IPS-18a (cell line): ENCODE results near the gene BANF1.
"Not testable (repeated sequence)": the region's sequence is repeated elsewhere in the genome, so short reads cannot be mapped to it uniquely, and the experiment has no call there.

ENCODE experiments used
- H3K27ac ChIP-seq: one replicate; pipeline ENCODE4 v1.5.1; 2013; ENCODE audit warnings: low read length
- H3K27me3 ChIP-seq: one replicate; pipeline ENCODE4 v1.6.1; 2013; ENCODE audit warnings: mild to moderate bottlenecking, low read length; ENCODE audit not compliant: control insufficient read depth, insufficient read depth
- H3K36me3 ChIP-seq: one replicate; pipeline ENCODE4 v1.6.1; 2013; ENCODE audit warnings: low read depth, low read length; ENCODE audit not compliant: control insufficient read depth
- H3K4me1 ChIP-seq: one replicate; pipeline ENCODE4 v1.6.1; 2013; ENCODE audit warnings: low read depth, low read length; ENCODE audit not compliant: control insufficient read depth
- H3K4me3 ChIP-seq: one replicate; pipeline ENCODE4 v1.5.1; 2013; ENCODE audit warnings: low read length
- H3K9ac ChIP-seq: one replicate; pipeline ENCODE4 v1.6.1; 2013; ENCODE audit warnings: mild to moderate bottlenecking, low read length, moderate library complexity
- H3K9me3 ChIP-seq: one replicate; pipeline ENCODE4 v1.6.1; 2013; ENCODE audit warnings: low read depth, low read length; ENCODE audit not compliant: control insufficient read depth

The BANF1 gene

DNA sequence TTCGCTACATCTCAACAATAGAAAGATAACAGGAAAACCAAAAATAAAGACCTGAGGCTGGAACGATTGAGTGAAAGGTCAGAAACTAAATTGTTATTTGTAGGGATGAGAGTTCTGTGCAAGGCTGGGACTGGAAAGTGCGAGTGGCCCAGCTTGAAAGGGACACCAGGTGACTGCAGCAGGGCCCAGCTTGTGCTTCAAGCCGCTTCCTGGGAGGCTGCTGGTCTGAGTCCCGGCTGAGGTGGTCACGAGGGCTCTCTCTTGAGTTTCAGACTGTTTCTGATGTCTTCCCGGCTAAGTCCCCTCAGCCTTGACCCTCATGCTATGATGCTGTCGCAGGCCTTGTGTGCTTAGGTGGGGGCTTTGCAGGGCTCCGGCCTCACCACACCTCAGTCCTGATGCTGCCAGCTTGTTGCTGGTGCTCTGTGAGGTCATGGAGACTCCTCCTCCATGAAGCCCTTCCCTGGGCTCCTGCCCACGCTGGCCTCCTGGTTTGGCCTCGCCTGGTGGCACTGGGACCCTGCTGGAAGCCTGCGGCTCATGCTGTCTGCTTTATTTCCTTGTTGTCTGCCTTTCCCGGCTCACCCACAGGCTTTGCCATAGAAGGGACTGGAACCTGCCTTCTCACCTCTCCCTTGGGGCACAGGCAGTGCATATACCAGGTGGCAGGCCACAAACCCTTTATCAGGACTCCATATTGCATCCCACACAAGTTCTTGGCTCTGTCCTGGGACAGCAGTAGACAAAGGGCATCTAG lies 4.0 kb downstream of the BANF1 start:
- Histone ChIP-seq H3K9me3 (no peaks in the 10 kb centered on the region), H3K4me3 (no peak overlapping the region), H3K36me3 (peaks cover 13% of the 10 kb centered on the region), H3K4me1 (peaks cover 5% of the 10 kb centered on the region), H3K9ac (no peak overlapping the region), H3K27me3 (no peaks in the 10 kb centered on the region), H3K27ac (no peak overlapping the region)

- no peak overlapping the region for H3K4me3 ChIP-seq
- no peak overlapping the region for H3K9ac ChIP-seq
These were observed 4.5 kb downstream of the BANF1 start for GRCh38 chr11:66006891-66007176.

DNA sequence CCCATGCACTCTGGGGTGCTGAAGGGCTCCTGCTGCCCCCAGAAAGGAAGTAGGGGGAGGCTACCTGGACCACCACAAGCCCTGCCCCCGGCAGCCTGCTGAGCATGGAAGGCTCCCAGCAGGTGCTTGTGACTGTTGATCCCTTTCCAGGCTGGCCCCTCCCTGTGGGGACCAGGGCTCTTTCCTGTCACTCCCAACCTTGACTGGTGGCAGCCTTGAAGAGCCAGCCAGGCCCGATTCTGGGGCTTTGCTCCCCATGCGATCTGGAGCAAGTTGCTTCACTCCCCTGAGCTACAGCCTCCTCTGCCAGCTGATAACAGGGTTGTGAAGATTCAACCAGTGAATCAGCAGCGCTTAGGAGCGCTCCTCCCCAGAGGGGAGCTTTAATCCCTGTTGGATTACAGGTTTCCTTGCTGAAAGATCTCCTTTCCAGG lies 4.9 kb downstream of the BANF1 start:
- peaks cover 5% of the 10 kb centered on the region for H3K4me1 ChIP-seq
- no peak overlapping the region for H3K9ac ChIP-seq
- H3K27me3 ChIP-seq: no peaks in the 10 kb centered on the region
- no peak overlapping the region for H3K4me3 ChIP-seq
- peaks cover 13% of the 10 kb centered on the region for H3K36me3 ChIP-seq
- H3K9me3 ChIP-seq: no peaks in the 10 kb centered on the region
- H3K27ac ChIP-seq: no peak overlapping the region

More at GRCh38 chr11:66006891-66007176, 4.5 kb downstream of the BANF1 start:
- peaks cover 13% of the 10 kb centered on the region for H3K36me3 ChIP-seq
- H3K9me3 ChIP-seq: no peaks in the 10 kb centered on the region
- no peak overlapping the region for H3K27ac ChIP-seq
- H3K27me3 ChIP-seq: no peaks in the 10 kb centered on the region
- peaks cover 5% of the 10 kb centered on the region for H3K4me1 ChIP-seq

DNA sequence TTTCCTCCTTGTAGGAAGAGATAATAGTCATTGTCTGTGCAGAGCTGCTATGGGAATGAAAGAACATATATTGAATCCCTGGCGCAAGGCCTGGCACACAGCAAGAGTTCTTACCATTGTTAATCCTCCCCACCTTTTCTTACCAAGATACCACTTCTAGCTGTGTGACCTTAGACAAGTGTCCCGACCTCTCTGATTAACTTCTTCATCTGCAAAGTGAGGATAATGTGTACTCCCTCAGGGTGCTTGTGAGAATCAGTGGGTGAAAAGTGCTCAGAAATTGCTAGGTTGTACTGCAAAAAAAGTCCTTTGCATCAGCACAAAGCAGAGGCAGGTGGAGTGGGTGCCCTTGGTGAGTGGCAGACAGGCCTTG lies 5.8 kb downstream of the BANF1 start:
- Histone ChIP-seq H3K27me3 (no peaks in the 10 kb centered on the region), H3K4me3 (no peak overlapping the region), H3K27ac (no peak overlapping the region)

GRCh38 chr11:66008468-66009101 lies 6.3 kb downstream of the BANF1 start:
- Histone ChIP-seq H3K9me3 (no peaks in the 10 kb centered on the region), H3K27me3 (no peaks in the 10 kb centered on the region), H3K9ac (no peak overlapping the region), H3K4me3 (no peak overlapping the region), H3K36me3 (peaks cover 13% of the 10 kb centered on the region), H3K4me1 (peaks cover 5% of the 10 kb centered on the region), H3K27ac (no peak overlapping the region)

More for the DNA sequence above, 5.8 kb downstream of the BANF1 start:
- Histone ChIP-seq H3K4me1 (peaks cover 5% of the 10 kb centered on the region), H3K36me3 (peaks cover 13% of the 10 kb centered on the region), H3K9me3 (no peaks in the 10 kb centered on the region), H3K9ac (no peak overlapping the region)

DNA sequence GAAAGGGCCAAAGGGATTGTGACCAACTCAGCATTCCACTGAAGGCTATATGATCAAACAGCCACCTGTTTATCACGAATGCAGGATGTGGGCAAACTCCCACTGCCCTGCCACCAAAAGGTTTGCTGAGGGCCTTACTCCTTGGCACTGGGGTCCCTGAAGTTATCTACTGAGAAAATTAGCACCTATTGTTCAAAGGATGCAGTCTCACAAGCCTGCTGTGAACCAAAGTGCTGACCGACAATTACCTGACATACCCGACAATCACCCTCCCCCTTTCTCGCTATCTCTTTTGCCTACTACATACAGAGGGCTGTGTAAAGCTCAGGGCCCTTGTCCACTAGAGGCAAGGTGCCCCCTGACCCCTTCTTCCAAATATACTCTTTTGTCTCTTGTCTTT lies 7.7 kb downstream of the BANF1 start:
- not testable (repeated sequence) for H3K4me3 ChIP-seq, H3K36me3 ChIP-seq, H3K4me1 ChIP-seq, H3K27ac ChIP-seq, H3K27me3 ChIP-seq, H3K9me3 ChIP-seq, H3K9ac ChIP-seq

DNA sequence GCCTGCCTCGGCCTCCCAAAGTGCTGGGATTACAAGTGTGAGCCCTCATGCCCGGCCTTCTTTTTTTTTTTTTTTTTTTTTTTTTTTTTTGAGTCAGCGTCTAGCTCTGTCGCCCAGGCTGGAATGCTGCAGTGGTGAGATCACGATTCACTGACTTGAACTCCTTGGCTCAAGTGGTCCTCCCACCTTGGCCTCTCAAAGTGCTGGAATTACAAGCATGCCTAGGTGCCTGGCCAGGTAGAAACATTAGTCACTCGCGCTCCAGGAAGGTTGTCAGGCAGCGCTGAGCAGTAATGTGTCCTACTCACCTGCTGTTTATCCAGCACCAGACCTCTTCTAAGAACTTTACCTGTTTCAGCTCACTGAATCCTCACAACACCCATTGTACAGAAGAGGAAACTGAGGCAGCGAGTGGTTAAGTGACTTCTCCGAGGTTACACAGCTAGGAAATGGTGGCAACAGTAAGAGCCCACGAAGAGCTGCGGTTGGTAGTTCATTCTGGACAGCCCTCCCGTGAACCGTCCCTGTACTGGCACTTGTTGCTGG lies 9.0 kb downstream of the BANF1 start:
- H3K9me3 ChIP-seq: no peaks in the 10 kb centered on the region
- H3K36me3 ChIP-seq: no peaks in the 10 kb centered on the region
- peaks cover 5% of the 10 kb centered on the region for H3K4me1 ChIP-seq
- no peaks in the 10 kb centered on the region for H3K27me3 ChIP-seq
- H3K4me3 ChIP-seq: no peak overlapping the region
- no peak overlapping the region for H3K9ac ChIP-seq
- H3K27ac ChIP-seq: no peak overlapping the region

GRCh38 chr11:66011785-66012303 lies 9.5 kb downstream of the BANF1 start, which contains the start of gene CST6:
Gene CST6, plus strand, starts transcription at chr11:66012008. Its CDS starts 37 bp downstream, at chr11:66012045.
- no peak within 1 kb of the TSS for H3K4me3 ChIP-seq
- no peak within 1 kb of the TSS for H3K9ac ChIP-seq
- H3K27ac ChIP-seq: no peak within 1 kb of the TSS
- peaks cover 5% of the 10 kb centered on the region for H3K4me1 ChIP-seq
- no peaks in the 10 kb centered on the region for H3K9me3 ChIP-seq
- no peaks in the 10 kb centered on the region for H3K27me3 ChIP-seq
- H3K36me3 ChIP-seq: no peaks in the 10 kb centered on the region

DNA sequence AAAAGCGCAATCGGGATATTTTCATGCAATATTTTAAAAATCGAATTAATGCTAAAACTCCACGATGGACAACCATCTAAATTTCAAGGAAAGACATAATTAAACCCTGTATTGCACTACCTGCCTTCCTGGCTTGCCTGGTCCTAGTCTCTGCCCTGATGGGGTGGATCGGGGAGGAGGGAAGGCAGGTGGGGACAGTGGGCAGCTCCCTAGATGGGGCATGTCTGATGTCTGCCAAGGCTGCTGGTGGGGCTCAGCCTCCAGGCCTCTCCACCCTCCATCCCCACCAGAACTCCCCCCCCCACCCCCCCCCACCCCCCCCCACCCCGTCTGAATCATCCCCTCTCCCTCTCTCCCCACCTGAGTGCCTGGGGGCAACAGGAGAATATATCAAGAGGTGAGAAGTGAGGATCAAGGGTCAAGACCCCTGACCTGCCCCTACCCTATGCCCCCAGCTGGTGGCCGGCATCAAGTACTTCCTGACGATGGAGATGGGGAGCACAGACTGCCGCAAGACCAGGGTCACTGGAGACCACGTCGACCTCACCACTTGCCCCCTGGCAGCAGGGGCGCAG lies 10.2 kb downstream of the BANF1 start:
- no peaks in the 10 kb centered on the region for H3K27me3 ChIP-seq
- peaks cover 2% of the 10 kb centered on the region for H3K4me1 ChIP-seq
- H3K36me3 ChIP-seq: no peaks in the 10 kb centered on the region
- no peak overlapping the region for H3K9ac ChIP-seq
- no peaks in the 10 kb centered on the region for H3K9me3 ChIP-seq
- no peak overlapping the region for H3K4me3 ChIP-seq
- no peak overlapping the region for H3K27ac ChIP-seq

- Histone ChIP-seq H3K27ac (no peak overlapping the region), H3K9me3 (no peaks in the 10 kb centered on the region), H3K27me3 (no peaks in the 10 kb centered on the region), H3K9ac (no peak overlapping the region), H3K36me3 (no peaks in the 10 kb centered on the region), H3K4me3 (no peak overlapping the region), H3K4me1 (no peaks in the 10 kb centered on the region)
These were observed 10.9 kb downstream of the BANF1 start for GRCh38 chr11:66012946-66013761.

DNA sequence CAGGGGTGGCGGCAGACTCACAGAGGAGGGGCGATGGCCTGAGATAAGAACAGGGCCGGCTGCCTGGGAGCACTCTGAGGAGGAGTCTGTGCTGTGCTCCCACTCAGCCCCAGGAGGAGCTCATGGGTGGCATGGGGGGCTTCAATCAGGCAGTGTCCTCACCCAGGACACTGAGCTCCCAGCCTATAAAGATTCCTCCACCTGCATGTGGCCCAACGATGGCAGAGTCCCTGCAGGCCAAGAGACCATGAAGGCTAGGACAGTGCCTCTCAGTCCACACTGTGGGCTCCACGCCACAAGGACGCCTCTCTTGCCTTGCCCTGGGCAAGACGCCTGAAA lies 11.4 kb downstream of the BANF1 start:
- H3K27me3 ChIP-seq: no peaks in the 10 kb centered on the region
- no peaks in the 10 kb centered on the region for H3K9me3 ChIP-seq
- H3K27ac ChIP-seq: no peak overlapping the region
- H3K4me3 ChIP-seq: no peak overlapping the region
- no peaks in the 10 kb centered on the region for H3K36me3 ChIP-seq
- H3K9ac ChIP-seq: no peak overlapping the region
- H3K4me1 ChIP-seq: no peaks in the 10 kb centered on the region
